Anterior cingulate cortex (tissue), 58 donors: ENCODE measurements around the gene AURKA.
A peak's percentile ranks its signal among the peaks of the same experiment; 100 is the strongest.
"Not testable (repeated sequence)": the region's sequence is repeated elsewhere in the genome, so short reads cannot be mapped to it uniquely, and the experiment has no call there.

Experiments used
- DNase-seq, 58 donors: peaks; one replicate each; lab custom pipeline; 2025; lab: John Stamatoyannopoulos, UW

AURKA gene

GRCh38 chr20:56360908-56361205 is 31.2 kb downstream of the AURKA start:
- DNase-seq = no peak

- no peak for DNase-seq
Measured at GRCh38 chr20:56360133-56360907, 31.7 kb downstream of the AURKA start.

GRCh38 chr20:56359212-56360132 is 32.5 kb downstream of the AURKA start:
- DNase-seq = peak in 34 of 58 donors; percentile 13 to 54 (median 34)

- DNase-seq = peak in 57 of 58 donors; percentile 14 to 93 (median 81)
Measured at GRCh38 chr20:56358600-56359211, 33.3 kb downstream of the AURKA start, which contains the start of gene FAM210B. Gene FAM210B (plus strand): TSS chr20:56358974. CDS start chr20:56359006, 32 bp downstream.

GRCh38 chr20:56358070-56358469 is 33.9 kb downstream of the AURKA start:
- no peak for DNase-seq

- DNase-seq = no peak
Measured at GRCh38 chr20:56353356-56353755, 38.7 kb downstream of the AURKA start.

GRCh38 chr20:56352345-56353055 is 39.5 kb downstream of the AURKA start:
- no peak for DNase-seq

- DNase-seq = no peak
Measured at GRCh38 chr20:56350842-56351241, 41.2 kb downstream of the AURKA start.

GRCh38 chr20:56348746-56349145 is 43.3 kb downstream of the AURKA start:
- no peak for DNase-seq

GRCh38 chr20:56348305-56348693 is 43.7 kb downstream of the AURKA start:
- DNase-seq = no peak

- no peak for DNase-seq
Measured at GRCh38 chr20:56347628-56348304, 44.2 kb downstream of the AURKA start.

- DNase-seq = no peak
Measured at GRCh38 chr20:56345911-56346310, 46.1 kb downstream of the AURKA start.

- DNase-seq = peak in 36 of 58 donors; percentile 4 to 63 (median 20)
Measured at GRCh38 chr20:56343861-56344381, 48.1 kb downstream of the AURKA start.

- no peak for DNase-seq
Measured at GRCh38 chr20:56342783-56343182, 49.2 kb downstream of the AURKA start.

- DNase-seq = not testable (repeated sequence)
Measured at GRCh38 chr20:56336709-56337108, 55.3 kb downstream of the AURKA start.

GRCh38 chr20:56328861-56329260 is 63.2 kb downstream of the AURKA start:
- no peak for DNase-seq

- DNase-seq = no peak
Measured at GRCh38 chr20:56324806-56325205, 67.2 kb downstream of the AURKA start.

- DNase-seq = no peak
Measured at GRCh38 chr20:56323656-56324055, 68.4 kb downstream of the AURKA start.

GRCh38 chr20:56323206-56323605 is 68.8 kb downstream of the AURKA start:
- no peak for DNase-seq

GRCh38 chr20:56322681-56323080 is 69.3 kb downstream of the AURKA start:
- DNase-seq = no peak
